K562 (cell line): ENCODE results near the gene NUP85. TPM values are rescaled to one million over a fixed set of nuclear protein-coding genes. Genes with fewer than 3 reads are reported as not detected.
A peak's percentile ranks its signal among the peaks of the same experiment; 100 is the strongest.

ENCODE experiments used
- CBX8 ChIP-seq: fragments of 200-600 bp; sonication (generic); IDR thresholded peaks from 2 replicates; pipeline ENCODE4 v1.6.1; 2012; ENCODE audit warnings: borderline replicate concordance, mixed run types, low read depth, mild to moderate bottlenecking, moderate library complexity, mixed read lengths, low read length, control low read depth, inconsistent platforms; ENCODE audit not compliant: poor library complexity, severe bottlenecking; ENCODE audit errors: extremely low read depth
- GTF2A2 ChIP-seq: IDR thresholded peaks from 2 replicates; pipeline ENCODE4 v1.6.1; 2016; ENCODE audit warnings: mild to moderate bottlenecking, missing genetic modification characterization, missing compliant biosample characterization
- HINFP ChIP-seq: fragments of 450-650 bp; conservative IDR thresholded peaks from 2 replicates; pipeline ENCODE4 v1.6.1; 2016; ENCODE audit warnings: missing genetic modification characterization, low read depth, mild to moderate bottlenecking, control low read depth, missing compliant biosample characterization
- PHB ChIP-seq: fragments of 250-450 bp; sonication (Bioruptor Pico); IDR thresholded peaks from 2 replicates; pipeline ENCODE4 v1.5.0; 2021
- RERE ChIP-seq: sonication (generic); formaldehyde crosslinking; IDR thresholded peaks from 2 replicates; pipeline ENCODE4 v1.8.0; 2023; ENCODE audit warnings: missing genetic modification reagents, mild to moderate bottlenecking, borderline replicate concordance
- TCFL5 ChIP-seq: fragments of 250-450 bp; sonication (Bioruptor Pico); conservative IDR thresholded peaks from 2 replicates; pipeline ENCODE4 v1.6.1; 2021; ENCODE audit warnings: mild to moderate bottlenecking, moderate library complexity, matching md5 sums
- THRAP3 ChIP-seq: fragments of 450-650 bp; IDR thresholded peaks from 2 replicates; pipeline ENCODE4 v1.6.1; 2016; ENCODE audit warnings: mild to moderate bottlenecking, inconsistent platforms, borderline replicate concordance
- YY1 ChIP-seq, 3 experiments: IDR thresholded peaks; 2 replicates each; pipeline ENCODE4 v1.6.1; 2011; ENCODE audit warnings: low read length in 2 of 3, mild to moderate bottlenecking in 2 of 3, moderate library complexity in 2 of 3, borderline replicate concordance in 1 of 3, control low read depth in 1 of 3, low read depth in 1 of 3; ENCODE audit not compliant: insufficient read depth in 3 of 3, insufficient replicate concordance in 2 of 3, control insufficient read depth in 1 of 3, insufficient read length in 1 of 3; ENCODE audit errors: extremely low read depth in 1 of 3
- ZNF316 ChIP-seq: fragments of 450-650 bp; IDR thresholded peaks from 2 replicates; pipeline ENCODE4 v1.6.1; 2016
- ZNF395 ChIP-seq: fragments of 200-800 bp; sonication (Bioruptor generic); IDR thresholded peaks from 2 replicates; pipeline ENCODE4 v1.6.1; 2017; ENCODE audit warnings: missing genetic modification characterization, missing compliant biosample characterization
- ZNF830 ChIP-seq: fragments of 250-450 bp; sonication (Bioruptor Pico); IDR thresholded peaks from 2 replicates; pipeline ENCODE4 v1.5.0; 2021; ENCODE audit warnings: mild to moderate bottlenecking
- polyA plus RNA-seq, 8 experiments: library from polyadenylated mRNA; depleted of rRNA in 4 of 8; stranded (reverse) in 5 of 8; unstranded in 3 of 8; fragments of >200 nt; fragmentation: Nextera tagmentation in 2 of 8; fragmentation: Illumina TruSeq in 1 of 8; extraction: Ambion mirVana in 2 of 8; extraction: Trizol in 1 of 8; gene quantifications; 2 replicates each; pipeline versions ENCODE4 v1.2.1 to v1.2.3, GENCODE V29; 2011 to 2014; ENCODE audit warnings: inconsistent platforms in 1 of 8, missing spikeins in 1 of 8
- total RNA-seq, 7 experiments: library from RNA; depleted of rRNA in 6 of 7; stranded (reverse); fragments of >200 nt in 6 of 7; fragmentation: Illumina TruSeq in 2 of 7; extraction: Trizol in 2 of 7; gene quantifications; 2 replicates each; pipeline versions ENCODE4 v1.2.1 to v1.2.3, GENCODE V29; 2011 to 2021; ENCODE audit warnings: low replicate concordance in 1 of 7
- TF ChIP-seq, protein P1 (sequence below): fragments of 450-650 bp; formaldehyde crosslinking; IDR thresholded peaks from 2 replicates; pipeline ENCODE4 v1.4.0; 2020; ENCODE audit warnings: mild to moderate bottlenecking, mixed read lengths
- TF ChIP-seq, protein P2 (sequence below): fragments of 450-650 bp; formaldehyde crosslinking; conservative IDR thresholded peaks from 2 replicates; pipeline ENCODE4 v1.4.0; 2022; ENCODE audit warnings: mild to moderate bottlenecking, missing genetic modification characterization

Gene NUP85
- total and polyA plus RNA-seq, 9 of the 15 experiments (the other 6 are each of a cell fraction or from before 2014, with no cell fraction given), result 50.2 to 177 (median 110) TPM

DNA sequence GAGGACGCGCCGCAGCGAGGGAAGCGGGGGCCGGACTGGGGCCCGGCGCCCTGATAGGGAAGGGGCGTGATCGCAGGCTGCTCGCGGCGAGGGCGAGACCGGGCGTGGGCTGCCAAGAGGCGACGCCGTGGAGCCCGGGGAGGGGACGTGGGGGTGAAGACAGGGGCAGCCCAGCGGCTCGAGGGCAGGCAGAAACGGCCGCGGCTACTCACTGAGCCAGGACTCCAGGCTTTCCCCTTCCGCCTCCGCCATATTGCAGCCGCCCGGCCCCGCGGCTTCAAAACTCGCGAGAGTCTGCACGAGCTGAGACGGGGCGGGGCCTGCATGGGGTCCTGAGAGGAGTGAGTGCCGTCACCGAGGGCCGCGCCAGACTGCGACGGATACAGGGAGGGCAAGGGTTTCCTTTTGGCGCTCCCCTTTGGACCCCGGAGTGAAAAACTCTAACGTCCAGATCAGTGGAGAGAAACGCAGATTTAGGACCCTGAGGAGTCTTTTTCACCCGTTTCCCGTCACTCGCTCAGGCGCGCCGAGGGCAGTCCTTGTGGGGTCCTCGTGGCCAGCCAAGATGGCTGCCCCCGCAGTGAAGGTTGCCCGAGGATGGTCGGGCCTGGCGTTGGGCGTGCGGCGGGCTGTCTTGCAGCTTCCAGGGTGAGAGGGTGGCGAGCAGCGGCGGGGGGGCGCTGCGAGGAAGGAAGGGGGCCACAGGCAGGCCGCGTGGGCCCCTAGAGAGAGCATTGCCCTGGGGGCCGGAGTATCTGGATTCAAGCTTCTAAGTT, 56.0 kb downstream of the NUP85 start, which contains the start of the genes GGA3 and MRPS7 (continued):
- TF ChIP-seq, protein P1, sequence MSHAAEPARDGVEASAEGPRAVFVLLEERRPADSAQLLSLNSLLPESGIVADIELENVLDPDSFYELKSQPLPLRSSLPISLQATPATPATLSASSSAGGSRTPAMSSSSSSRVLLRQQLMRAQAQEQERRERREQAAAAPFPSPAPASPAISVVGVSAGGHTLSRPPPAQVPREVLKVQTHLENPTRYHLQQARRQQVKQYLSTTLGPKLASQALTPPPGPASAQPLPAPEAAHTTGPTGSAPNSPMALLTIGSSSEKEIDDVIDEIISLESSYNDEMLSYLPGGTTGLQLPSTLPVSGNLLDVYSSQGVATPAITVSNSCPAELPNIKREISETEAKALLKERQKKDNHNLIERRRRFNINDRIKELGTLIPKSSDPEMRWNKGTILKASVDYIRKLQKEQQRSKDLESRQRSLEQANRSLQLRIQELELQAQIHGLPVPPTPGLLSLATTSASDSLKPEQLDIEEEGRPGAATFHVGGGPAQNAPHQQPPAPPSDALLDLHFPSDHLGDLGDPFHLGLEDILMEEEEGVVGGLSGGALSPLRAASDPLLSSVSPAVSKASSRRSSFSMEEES (CRISPR knock-in tag), result no peak
- TF ChIP-seq ZNF395 (CRISPR knock-in tag), result peak; percentile 90
- TF ChIP-seq, protein P2, sequence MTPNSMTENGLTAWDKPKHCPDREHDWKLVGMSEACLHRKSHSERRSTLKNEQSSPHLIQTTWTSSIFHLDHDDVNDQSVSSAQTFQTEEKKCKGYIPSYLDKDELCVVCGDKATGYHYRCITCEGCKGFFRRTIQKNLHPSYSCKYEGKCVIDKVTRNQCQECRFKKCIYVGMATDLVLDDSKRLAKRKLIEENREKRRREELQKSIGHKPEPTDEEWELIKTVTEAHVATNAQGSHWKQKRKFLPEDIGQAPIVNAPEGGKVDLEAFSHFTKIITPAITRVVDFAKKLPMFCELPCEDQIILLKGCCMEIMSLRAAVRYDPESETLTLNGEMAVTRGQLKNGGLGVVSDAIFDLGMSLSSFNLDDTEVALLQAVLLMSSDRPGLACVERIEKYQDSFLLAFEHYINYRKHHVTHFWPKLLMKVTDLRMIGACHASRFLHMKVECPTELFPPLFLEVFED (CRISPR knock-in tag), result peak; percentile 73; the same call in 1 of the 2 replicates
- TF ChIP-seq GTF2A2 (tag), result 0 out of 2 replicates have a peak, but pooled peaks have one; percentile 52
- no peak for TF ChIP-seq HINFP (tag)
- TF ChIP-seq PHB (CRISPR knock-in tag), result no peak; the same call in 1 of the 2 replicates
- TF ChIP-seq RERE (CRISPR knock-in tag), result no peak
- TF ChIP-seq THRAP3, result no peak
- TF ChIP-seq ZNF316, result peak; percentile 9; the same call in 1 of the 2 replicates
- no peak for TF ChIP-seq CBX8
- no peak for TF ChIP-seq TCFL5 (CRISPR knock-in tag)
- TF ChIP-seq YY1 (IDR thresholded peaks at IDR 0.05; ENCODE audit: borderline replicate concordance in 1 of 3, control insufficient read depth in 1 of 3, extremely low read depth in 1 of 3, insufficient read depth in 3 of 3, insufficient read length in 1 of 3, insufficient replicate concordance in 2 of 3, low read depth in 1 of 3, low read length in 2 of 3), result peak; percentile 45 to 87 (median 86)
- no peak for TF ChIP-seq ZNF830 (CRISPR knock-in tag)
